Medulla oblongata (tissue), 1 donor: ENCODE measurements around the gene UBR4.
A peak's percentile ranks its signal among the peaks of the same experiment; 100 is the strongest.

ENCODE experiments used
- DNase-seq: peaks from one replicate; pipeline ENCODE4 v3.0.0-alpha.2; 2015; ENCODE audit errors: extremely low spot score

The UBR4 gene

DNA sequence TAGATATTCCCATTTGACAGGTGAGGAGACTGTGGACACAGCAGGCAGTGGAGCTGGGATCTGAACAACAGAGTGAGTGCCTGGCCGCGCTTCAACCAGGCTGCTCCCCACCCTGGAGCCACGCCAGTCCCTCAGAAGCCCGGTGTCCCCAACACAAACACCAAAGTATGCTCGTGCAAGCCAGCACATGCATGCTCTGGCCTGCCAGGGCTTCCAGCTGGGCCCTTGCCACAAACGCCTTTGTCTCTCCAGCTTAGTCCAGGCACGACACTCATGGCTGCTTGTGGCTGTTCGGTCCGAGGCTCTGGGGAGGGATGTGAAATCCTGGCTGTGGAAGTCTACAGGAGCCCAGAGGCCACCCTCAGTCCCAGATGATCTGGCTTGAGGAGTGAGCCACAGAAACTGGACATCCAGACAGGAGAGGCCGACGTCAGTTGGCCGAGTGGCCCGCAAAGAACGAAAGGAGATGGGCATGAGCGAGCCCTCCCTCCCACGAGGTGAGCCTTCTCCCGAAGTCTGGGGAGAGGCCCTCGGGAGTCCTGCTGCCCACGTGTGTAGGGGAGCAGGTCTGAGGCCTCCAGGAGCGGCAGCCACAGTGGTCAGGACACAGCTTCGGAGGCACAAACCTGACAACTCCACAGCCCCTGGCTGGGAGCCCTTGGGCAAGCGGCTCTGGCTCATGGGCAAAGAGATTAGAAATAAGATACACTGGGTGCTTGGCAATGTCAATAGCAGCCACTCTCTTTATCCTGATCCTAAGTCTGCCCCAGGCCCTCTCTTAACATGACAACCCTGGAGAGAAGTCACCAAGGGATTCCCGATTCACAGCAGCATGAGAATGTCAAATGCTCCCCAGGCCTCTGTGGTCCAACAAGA lies 136.5 kb downstream of the UBR4 start:
- no peak for DNase-seq

DNA sequence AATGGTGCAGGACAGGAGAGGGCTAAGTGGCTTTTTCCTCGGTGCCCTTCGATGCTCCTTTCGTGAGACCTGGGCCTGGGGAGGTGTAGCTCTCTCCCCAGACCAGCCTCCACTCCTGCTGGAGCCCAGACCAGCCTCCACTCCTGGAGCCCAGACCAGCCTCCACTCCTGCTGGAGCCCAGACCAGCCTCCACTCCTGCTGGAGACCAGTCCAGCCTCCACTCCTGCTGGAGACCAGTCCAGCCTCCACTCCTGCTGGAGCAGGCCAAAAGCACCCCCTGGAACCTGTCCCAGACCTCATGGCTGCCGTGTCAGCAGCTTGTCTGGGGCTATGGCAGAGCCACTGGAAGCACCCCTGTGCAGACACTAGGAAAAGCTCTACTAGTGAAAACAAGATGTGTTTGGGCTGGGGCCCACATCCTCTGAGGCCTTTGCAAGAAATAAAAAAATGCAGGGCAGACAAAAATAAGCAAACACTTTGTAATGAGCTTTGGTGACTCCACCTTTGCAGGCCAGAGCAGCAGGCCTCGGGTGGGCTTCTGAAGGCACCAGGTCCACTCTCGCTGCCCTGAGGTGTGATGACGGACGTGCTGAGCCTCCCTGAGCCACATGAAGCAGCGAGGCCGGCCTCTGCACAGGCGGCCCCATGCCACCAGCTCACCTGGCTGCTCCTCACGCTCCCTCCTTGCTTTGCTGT lies 137.6 kb downstream of the UBR4 start:
- DNase-seq, result no peak

DNA sequence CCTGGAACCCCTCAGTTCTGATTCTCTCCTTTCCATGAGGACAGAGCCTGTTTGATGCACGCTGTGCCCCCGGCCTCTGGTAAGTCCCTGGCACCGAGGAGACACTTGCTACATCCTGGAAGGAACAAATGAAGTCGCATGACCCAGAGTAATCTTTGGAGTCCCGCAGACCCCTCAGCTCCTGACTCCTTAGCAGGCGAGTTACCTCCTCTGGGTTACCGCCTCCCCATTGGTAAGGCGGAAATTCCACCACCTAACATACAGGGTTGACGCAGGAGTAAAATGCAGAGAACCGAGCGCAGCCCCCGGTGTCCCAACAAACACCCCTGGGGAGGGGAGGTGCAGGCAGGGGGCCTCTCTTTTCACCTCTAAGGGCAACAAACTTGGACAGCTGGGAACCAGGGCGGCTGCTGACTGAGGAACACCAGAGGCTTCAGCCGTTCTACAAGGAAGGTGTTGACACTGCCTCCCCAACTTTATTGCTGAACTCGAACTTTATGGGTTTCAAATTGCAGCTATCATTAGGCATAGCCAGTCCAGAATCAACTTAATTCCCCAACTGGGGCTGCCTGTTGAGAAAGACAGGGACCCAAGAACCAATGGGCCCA lies 138.3 kb downstream of the UBR4 start:
- no peak for DNase-seq

DNA sequence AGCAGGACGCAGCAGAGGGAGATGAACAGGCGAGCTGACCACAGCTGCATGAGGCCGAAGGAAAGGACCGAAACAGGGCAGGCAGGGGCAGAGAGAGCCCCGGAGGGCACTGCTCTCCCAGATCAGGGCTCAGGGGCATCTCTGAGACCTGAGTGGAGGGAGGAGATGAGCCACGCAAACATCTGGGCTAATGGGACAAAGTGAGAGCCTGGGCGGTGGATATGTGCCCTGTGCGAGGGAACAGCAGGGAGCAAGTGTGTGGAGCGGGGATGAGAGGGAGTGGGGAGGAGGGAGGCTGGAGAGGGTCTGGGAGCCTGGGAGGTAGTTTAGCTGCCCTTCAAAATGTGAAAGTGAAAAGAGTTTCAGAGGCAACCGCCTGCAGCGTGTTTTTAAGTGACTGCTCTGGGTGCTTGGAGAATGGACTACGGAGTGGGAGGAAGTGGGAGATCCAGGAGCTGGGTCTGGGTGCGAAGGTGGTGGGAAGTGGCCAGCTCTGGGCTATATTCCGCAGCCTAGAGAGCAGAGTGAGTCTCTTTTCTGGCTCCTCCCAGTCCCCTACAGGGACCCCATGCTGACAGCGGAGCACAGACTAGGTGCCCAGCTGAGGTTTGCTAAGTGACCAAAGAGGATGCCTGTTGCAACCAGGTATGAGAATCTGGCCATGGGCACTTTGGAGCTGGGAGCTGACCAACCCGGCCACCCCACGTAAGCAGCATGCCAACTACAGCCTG lies 139.0 kb downstream of the UBR4 start:
- no peak for DNase-seq

DNA sequence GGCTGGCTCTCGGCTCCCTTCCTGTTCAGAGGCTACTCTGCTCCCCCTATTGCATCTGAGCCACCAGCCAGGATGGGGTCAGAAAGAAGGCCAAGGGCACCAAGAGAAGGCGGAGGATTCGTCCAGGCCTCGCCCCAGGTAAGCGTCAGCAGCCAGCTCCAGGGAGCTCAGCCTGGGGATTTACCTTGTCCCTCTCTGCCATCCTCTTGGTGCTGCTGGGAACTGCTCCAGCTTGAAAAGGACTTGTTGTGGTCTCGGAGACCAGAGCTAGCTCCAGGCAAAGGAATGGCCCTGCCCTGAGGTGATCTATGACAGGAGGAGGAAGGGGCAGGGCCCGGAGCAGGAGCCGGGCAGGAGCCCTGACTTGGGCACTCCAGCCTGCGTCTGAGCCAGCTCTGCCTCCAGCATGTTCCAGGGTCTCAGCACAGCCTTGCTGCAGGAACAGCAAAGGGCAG lies 139.8 kb downstream of the UBR4 start:
- DNase-seq, result no peak

DNA sequence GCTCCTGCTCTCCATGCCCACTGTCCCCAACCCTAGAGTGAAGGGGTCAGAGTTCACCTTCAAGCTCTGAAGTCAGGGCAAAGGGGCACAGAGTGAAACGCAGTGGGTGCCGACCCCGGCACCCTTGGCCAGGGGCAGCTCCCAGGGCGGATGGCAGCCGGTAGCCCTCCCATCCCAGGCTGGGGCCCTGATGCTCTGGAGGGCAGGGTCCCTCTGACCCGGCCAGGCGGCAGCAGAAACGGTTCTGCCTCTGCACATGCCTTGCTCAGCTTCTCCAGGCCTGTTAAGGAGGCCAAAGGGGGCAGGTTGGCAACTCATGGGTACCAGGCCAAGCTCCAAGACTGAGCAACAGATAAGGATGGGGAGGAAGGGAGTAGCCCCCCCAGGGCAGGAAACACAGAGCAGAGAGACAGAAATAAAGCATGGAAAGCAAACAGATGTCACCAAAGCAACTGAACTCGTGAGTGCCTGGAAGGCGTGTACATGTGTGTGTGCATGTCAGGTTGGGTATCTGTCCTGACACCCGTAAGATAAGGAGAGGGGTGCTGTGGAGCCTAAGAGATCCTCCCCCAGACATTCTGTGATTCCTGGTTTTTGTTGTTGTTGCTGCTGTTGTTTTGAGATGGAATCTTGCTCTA lies 141.3 kb downstream of the UBR4 start:
- no peak for DNase-seq

DNA sequence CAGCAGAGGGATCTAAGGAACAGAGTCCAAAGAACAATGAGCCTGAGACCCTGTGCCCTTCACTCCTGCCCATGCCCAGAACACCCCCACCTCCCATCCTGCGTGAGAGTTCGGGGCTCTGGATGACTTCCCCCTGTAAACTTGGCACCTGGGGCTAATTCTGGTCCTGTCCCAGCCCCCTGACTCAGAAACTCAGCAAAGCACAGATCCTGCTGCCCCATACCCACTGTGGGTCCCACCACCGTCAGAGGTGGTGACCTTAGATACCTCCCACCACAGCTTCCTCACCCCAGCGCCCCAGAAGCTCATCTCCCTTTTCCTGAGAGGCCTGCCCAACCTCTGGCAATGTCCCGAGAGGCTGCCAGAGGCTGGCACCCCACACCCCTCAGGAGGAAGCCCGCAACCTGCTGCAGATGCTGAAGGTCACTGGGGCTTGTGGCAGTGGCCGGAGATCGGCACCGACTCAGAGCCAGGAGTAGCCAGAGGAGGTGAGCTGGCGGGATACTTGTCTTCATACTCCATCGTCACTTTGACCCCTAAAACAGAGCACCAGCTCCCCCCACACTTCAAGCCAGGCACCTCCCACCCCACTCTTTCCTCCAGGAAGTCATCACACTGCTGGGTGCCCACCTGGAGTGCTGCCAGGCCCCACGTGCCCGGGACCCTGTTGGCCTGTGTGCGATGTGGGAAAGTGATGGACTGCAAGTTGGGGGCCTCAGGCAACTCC lies 142.0 kb downstream of the UBR4 start:
- no peak for DNase-seq

DNA sequence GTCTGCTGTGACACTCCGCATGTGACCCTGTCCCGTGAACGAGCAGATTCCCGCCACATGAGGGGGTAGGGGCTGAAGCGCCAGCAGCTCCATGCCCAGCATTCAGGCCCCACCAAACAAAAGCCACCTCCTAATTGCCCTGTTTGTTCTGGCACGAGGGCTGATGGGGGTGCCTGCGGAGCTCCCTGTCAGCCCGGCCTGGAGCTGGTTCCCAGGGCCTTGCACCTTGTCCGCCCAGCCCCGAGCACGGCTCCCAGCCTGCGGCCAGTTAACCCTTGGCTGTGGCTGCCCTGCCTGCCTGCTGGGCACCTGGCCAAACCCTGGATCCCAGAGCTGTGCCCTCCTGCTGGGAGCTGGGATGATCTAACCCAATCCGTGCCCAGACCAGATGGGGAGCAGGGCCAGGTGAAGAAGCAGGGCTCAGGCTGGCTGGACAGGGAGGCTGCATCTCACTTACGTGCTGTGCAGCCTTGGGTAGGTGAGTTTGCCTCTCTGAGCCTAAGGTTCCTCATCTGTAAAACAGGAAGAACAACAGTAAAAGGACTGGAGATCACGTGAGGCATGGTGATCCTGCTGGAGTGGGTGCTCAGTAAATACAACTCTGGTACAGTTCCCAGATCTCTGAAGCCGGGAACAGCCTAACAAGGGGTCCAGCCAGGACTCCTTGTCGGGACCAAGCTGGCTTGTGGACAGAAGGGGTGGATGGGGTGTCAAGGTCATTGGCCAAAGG lies 142.7 kb downstream of the UBR4 start:
- DNase-seq, result peak; percentile 24

DNA sequence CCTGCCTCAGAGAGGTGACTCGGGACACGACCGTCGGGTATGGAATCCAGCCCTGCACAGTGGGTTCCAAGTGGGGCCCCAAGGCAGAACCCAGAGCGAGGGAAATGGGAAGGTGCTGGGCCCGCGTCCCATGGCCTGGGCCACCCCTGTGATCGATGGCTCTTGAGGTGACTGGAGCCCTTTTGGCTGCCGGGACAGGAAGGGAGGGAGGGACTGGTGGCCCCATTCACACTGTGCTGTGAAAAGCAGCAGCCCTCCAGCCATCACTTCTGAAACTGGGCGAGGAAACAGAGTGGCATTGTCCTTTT lies 143.2 kb downstream of the UBR4 start:
- peak; percentile 93 for DNase-seq

DNA sequence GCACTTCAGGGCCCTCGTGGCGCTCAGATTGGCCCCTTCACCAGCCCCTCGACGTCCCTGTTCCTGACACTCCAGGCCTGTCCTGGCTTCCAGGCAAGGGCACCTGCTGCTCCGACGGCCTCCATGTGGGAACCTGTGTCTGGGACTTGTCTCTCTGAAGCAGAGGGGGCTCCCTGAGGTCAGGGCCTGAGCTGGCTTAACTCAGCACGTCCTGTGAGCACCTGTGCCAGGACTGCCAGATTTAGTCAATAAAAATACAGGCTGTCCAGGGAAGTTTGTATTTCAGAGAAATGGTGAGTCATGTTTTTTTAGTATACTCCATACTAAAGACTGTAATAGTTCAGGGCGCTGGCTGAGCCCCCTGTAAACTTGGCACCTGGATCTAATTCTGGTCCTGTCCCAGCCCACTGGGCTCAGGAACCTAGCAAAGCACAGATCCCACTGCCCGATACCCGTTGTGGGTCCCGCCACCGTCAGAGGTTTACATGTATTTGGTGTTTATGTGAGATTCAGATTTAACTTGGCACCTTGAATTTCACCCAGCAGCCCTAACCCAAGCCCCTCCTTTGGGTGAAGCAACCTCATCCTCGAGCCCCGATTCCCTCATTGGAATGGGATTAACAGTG lies 143.7 kb downstream of the UBR4 start:
- DNase-seq, result no peak

DNA sequence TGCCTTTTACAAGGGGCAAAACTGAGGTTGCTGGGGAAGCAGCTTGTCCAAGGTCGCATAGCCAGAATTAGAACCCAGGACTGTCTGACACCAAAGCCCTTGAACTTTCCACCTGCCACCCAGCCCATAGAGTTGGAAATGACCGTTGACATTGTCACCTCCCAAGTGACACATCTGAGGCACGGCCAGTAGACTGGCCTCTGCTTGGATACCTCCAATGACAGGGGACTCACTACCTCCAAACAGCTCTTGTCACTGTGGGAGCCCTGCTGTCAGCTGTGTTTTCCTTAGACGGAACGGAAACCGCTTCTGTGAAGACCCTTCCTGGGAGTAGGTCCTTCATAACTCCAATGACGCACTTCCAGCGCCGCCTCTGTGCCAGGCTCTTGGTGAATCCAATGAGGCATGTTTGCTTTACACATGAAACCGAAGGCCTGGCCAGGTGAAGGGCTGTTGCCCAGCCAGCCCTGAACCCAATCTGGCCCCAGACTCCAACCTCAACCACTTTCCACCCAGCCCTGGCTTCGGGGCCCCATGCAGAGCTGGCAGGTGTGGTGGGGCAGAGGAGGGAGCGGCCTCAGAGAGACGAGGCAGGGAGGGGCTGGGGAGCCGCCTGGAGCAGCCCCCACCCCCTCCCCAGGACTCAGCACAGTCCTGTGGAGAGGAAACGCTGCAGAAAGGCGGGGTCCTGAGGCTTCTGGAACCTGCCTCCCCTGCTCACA lies 144.4 kb downstream of the UBR4 start:
- no peak for DNase-seq

DNA sequence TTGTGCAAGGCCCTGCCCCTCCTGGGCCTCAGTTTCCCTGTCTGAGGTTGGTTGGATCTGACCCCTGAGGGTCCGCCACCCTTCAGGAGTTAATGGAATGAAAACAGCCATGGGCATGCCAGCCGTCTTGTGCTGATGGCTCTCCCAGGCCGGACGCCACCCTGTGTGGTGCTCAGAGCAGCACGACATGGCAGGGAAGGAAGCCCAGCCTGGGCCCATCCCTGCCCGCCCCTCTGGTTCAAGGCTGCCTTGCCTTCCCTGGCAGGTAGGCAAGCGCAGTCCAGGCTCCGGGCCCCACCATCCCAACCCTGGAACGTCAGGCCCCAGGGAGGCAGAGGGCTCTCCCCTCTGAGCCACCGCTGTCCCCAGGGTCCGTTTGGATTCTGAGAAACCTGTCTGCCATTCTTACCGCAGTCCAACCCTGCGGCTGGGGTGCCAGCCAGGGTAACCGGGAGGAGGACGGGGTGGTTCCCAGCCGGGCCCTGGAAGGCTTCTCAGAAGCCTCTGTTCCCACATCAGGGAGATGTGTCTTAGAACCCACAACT lies 145.1 kb downstream of the UBR4 start:
- no peak for DNase-seq

DNA sequence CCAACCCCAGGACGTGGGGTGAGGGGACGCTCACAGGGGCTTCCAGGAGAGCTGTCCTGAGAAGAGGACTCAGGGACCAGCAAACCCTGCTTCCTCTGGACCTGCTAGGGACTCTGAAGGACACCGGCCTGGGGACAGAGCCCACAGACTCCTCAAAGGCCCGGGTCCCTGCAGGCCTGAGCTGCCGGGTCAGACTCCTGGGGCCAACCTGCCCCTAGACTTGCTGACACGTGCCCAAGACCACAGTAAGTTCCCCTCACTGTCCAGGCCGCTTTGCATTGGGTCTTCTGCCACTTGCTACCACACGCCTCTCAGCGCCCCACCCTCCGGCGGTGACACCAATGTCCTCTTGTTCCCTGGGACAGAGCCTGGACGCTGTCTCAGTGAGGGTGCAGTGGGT lies 146.9 kb downstream of the UBR4 start:
- DNase-seq, result no peak

DNA sequence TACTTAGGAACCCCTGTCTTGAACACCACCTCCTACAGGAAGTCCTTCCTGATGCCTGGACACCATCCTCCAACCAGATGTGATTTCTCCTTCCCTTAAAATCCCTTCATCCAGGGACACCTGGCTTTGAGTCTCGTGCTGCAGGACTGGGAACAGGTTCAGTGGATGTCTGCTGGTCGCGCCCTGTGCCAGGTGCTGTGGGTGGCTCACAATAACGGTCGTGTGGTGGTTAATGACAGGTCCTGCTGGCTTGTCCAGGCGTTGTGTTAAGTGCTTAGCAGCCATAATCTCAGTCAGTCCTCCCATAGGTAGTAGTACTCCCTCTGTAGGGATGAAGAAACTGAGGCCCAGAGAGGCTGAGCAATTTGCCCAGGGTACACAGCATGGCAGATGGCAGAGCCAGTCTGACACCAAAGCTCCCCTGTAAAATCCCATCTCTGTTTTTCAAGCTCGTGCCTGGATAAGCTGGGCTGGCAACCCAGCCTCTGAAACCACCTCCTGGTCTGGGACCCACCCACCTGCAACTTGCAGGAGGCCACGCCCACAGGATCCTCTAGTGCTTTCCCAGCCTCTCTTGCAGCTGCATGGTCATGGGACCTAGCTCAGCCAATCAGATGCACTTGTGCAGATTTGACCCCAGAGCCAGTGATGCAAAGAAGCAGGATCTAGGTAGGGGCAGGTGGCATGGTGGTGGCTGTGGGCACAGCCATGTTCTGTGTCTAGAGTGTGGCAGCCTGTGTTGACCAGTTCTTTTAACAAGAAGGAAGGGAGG lies 147.6 kb downstream of the UBR4 start:
- DNase-seq, result no peak

DNA sequence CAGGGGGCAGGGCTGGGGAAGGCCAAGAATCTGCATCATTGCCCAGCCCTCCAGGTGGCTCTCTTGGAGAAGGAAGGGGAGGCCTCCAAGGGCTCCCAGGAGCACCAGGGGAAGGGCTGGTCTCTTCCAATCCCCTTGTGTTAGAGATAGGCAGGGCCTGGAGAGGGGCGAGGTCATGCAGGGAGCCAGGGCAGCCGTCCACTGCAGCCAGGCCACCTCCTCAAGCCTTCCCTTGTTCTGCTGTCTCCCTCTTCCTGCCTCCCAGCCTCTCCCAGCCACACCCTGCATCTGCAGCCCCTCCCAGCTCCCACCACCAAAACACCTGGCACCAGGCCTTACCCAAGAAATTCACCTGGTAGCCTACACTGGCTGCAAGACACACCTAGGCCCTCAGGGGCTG lies 148.3 kb downstream of the UBR4 start:
- no peak for DNase-seq

DNA sequence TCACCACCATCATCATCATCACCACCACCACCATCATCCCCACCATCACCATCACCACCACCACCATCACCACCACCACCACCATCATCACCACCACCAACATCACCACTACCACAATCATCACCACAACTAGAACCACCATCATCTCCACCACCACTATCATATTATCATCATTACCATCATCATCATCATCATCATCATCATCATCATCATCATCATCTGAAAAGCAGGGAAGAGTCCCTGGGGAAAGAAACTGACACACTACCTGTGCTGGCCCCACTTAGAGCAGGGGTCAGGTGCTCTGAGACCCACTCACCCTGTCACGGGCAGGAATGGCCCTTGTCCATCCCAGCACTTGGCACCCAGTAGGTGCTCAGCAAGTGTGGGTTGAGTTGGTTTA lies 148.7 kb downstream of the UBR4 start:
- DNase-seq, result no peak

DNA sequence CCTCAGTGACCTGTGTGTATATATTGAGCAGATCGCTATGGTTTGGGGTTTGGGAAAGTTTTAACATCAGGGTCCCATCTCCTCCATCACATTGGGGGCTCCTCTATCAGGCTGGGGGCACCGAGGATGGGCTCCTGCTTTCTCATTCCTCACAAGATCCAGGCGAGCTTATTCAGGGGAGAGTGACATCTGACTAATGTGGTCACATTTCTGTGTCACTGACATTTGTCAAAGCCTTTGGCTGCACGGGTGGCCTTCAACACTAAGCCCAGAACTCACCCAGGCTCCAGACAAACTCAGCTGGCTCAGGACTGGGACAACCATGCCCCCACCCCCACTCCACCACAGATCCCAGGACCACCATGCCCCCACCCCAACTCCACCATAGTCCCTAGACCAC lies 150.3 kb downstream of the UBR4 start:
- DNase-seq, result no peak

DNA sequence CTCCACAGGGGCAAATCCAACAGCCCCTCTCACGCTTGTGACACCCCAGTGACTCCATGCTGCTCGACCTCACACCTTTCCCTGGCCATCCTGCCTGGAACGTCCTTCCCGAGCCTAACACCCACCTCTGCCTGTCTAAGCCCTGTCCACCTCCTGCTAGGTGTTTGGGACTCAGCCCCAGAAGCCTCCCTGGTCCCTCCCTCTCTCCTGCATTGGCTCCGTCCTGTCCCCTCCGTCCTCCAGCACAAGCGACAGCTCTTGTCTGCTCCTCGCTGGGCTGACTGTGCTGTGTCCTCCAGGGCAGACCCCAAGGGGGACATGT lies 151.6 kb downstream of the UBR4 start:
- no peak for DNase-seq
